ENCODE measurements around the gene CLCNKB.

DNA sequence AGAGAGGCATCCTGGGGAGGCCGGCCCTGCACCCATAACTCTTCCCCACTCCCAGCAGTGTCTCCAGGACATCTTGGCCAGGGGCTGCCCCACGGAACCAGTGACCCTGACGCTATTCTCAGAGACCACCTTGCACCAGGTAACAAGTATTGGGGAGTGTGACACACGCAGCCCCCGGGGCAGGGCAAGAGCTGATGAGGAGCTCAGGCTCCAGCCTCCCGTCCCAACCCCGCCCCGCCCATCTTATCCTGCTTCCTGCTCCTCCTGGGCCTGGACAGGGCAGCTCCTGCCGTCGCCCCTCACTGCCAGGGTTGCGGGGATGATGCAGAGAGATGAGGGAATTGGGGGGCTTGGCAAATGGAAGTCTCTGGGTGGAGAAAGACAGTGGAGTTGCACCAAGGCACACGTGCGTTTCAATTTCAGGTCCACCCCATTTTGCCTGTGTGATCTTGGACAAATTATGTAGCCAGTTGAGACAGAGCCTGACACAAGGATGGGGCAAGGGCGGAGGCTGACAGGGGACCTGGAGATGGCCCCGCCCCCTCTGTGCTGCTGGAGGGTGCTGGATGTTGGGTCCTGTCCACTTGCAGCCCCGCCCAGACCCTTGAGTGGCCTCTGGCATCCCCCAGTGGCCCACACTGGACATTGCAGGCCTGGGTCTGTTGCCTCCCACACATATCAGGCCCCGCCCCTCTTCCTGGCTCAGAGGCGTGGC is 11.0 kb upstream of the CLCNKB start:
- TF ChIP-seq CTCF (IDR thresholded peaks at IDR 0.05) = peak; percentile 92 to 94 (median 92)
- no peak for TF ChIP-seq POLR2A (IDR thresholded peaks at IDR 0.05)

Measured in testis (tissue), 2 donors.